GM21515 (cell line): ENCODE results near the gene FAT1.

Experiments used
- ATAC-seq: cut with Tn5 transposase; IDR thresholded peaks from one replicate; pipeline ENCODE4 v1.9.1; 2021; ENCODE audit not compliant: unreplicated experiment

FAT1 gene

DNA sequence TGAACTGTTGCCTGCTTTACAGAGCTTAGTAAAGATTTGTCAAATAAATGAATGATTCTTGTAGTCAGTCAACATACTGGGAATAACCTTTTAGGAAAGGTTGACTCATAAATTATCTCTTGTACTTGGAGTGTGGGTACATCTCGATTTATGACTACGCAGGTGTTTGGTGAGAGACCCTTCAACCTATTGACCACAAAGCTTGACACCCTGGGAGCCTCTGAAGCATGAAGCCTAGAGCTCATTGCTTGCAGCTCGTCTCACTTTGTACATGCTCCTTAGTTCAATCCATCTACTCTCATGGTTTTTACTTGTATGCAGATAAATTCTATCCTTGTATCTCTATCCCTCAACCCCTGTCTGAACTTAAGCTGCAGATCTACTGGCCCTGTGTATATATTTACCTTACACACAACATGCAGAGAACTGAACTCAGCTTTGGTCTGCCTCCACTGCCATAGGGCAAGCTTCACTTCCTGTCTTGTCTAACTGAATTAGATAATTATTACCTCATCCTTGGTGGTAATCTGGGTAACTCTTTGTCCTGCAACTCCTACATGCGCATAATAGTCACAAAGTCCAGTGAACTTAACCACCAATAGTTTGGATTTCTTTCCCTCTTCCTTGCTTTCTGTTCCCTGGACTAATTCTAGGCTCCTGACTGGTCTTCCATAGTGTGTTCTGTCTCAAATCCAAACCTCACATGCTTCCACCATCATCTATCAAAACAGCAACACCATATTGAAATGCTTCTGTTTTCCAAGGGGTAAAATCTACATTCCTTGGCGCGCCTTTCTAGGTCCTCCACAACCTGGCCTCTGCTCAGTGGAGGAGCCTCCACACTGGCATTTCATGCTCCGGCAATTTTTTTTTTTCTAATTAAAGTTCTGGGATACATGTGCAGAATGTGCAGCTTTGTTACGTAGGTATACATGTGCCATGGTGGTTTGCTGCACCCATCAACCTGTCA, 32.2 kb upstream of the FAT1 start:
- no peak for ATAC-seq

DNA sequence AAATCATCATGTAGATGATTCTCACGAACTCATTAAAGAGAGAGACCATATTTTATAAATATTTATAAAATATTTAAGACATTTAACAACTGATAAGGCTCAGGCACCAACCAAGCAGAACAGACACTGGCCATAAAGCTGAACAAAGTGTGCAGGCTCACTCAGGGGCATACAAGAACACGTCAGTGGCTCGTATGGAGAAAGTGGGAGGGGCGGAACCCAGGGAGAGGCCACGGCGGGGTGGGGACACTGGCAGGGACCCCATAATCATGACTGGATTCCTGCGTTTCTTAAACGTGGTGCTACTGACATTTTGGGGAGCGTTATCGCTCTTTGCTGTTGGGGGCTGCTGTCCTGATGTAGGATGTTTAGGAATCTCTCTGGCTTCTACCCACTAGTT, 31.3 kb upstream of the FAT1 start:
- ATAC-seq: no peak

GRCh38 chr4:186752325-186752724, 28.7 kb upstream of the FAT1 start:
- ATAC-seq: no peak

DNA sequence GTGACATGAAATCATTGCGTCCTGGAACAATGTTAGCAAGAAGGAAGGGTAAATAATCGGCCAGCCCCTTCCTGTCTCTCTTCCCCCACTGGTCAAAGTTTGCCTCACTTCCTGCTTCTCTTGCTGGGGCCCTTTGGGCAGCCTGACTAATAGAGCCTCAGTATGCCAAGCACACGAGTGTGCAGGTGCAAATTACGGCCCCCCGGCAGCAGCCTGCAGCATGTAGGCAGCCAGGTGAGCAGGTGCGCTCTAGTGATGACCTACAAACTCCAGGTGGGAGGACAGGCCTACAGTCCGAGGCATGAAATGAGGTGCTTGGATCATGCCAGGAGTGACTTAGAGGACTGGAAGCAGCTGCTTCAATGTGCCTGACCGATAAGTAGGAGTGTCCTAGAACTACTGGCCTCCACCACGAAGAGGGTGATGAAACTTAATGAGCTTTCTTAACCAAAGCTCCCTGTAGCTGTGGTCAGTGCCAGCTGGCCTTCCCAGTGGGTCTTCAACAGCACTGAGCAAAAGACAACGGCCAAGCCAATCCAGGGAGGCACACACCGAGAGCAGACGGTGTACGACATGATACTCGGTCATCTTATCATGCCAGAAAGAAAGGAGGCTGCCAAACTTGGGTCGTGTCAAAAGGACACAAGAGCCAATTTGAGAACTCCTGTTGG, 26.1 kb upstream of the FAT1 start:
- no peak for ATAC-seq

GRCh38 chr4:186746581-186746980, 22.9 kb upstream of the FAT1 start:
- no peak for ATAC-seq

- ATAC-seq: no peak
These were observed 19.6 kb upstream of the FAT1 start for GRCh38 chr4:186743261-186743660.

DNA sequence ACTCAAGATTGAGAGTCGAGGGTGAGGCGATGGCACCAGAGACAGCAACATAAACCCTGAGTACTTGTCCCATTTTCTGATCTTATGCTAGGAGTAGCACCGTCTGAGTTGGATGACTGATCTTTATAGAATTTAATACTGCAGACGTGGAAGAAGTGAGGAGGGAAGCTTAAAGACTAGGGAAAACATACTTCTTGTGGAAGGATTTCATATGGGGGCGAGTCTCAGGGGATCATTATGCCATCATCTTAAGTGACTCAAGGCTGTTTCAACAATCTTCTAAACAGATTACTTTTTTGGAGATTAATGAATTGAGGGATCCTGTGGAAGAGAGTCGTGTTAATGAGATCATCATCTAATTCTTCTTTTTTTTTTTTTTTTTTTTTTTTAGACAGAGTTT, 17.2 kb upstream of the FAT1 start:
- no peak for ATAC-seq

DNA sequence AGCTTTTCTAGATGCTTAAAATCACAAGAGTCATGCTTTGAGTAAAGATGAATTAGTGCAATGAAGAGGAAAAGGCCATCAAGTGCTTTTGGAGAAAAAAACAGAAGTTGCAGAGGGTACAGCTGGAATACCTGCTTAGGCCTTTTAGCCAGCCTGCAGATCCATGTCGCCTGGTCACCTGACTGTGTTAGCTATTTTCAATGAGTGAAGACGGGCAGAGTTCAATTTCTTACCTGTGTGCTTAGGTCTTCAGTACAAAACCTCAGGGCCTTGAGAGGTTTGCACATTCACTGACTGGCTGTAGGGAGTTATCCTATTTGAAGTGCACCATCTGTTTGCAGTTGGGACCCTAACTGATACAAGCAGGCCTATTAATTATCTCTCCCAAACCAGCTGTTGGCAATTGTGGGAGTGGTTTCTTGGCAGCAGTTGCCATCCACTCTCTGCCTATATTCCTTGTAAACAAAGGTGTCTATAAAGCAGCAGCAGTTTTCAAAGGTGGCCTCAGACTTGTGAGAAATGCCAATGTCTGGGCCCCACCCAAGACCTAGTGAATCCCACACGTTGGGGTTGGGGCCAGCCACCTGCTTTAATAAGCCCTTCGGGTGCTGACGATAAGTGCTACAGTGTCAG, 16.3 kb upstream of the FAT1 start:
- no peak for ATAC-seq

DNA sequence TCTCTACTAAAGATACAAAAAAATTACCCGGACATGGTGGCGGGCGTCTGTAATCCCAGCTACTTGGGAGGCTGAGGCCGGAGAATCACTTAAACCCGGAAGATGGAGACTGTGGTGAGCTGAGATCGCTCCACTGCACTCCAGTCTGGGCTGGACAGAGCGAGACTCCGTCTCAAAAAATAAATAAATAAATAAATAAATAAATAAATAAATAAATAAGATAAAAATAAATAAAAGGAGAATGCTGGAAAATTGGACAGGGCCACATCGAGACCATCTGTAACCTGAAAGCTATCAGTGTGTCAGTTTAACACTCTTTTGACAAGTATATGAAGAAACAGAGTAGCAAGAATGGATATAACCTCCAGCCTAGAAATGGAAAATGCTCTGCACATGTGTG, 15.7 kb upstream of the FAT1 start:
- ATAC-seq: no peak

DNA sequence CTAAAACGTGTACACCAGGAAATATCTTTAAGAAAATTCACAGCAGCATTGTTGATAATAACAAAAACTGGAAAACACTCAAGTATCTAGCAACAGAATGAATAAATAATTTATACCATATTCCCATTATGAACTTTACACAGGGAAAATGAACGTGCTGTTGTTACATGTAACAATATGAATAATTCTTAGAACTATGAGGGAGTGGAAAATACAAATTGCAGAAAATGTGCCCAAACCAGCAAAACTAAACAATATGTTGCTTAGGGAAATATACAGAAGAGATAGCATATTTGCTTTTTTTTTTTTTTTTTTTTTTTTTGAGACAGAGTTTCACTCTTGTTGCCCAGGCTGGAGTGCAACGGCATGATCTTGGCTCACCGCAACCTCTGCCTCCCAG, 14.8 kb upstream of the FAT1 start:
- no peak for ATAC-seq

DNA sequence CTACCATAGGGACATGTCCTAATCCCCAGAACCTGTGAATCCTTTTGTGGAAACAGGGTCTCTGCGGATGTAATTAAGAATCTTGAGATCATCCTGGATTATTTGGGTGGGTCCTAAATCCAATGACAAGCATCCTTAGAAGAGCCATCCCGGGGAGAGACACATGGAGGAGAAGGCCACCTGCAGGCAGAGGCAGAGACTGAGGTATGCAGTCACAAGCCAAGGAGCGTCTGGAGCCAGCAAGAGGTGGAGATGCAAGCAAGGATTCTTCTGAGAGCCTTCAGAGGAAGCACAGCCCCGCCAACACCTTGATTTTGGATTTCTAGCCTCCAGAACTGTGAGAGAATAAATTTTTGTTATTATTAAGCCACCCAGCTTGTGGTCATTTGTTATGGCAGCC, 13.8 kb upstream of the FAT1 start:
- ATAC-seq: no peak

DNA sequence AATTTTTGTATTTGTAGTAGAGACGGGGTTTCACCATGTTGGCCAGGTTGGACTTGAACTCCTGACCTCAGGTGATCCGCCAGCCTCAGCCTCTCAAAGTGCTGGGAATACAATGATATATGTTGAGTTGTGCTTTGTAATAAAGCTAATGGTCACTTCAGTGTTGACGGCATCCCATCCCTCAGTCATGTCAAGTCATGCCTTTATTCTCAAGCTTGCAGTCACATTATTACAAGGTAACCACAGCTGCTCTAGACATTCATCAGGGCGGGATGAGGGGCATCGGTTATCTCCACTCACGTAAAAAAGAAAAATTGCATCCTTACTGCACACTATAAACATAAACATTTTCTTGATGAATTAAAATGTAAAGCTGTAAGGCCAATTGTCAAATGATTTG, 12.8 kb upstream of the FAT1 start:
- no peak for ATAC-seq

- no peak for ATAC-seq
These were observed 10.6 kb upstream of the FAT1 start for GRCh38 chr4:186734251-186734650.

- ATAC-seq: no peak
These were observed 10.1 kb upstream of the FAT1 start for GRCh38 chr4:186733778-186734177.

GRCh38 chr4:186730621-186731020, 7.0 kb upstream of the FAT1 start:
- no peak for ATAC-seq

- ATAC-seq: no peak
These were observed 6.2 kb upstream of the FAT1 start for GRCh38 chr4:186729856-186730255.

DNA sequence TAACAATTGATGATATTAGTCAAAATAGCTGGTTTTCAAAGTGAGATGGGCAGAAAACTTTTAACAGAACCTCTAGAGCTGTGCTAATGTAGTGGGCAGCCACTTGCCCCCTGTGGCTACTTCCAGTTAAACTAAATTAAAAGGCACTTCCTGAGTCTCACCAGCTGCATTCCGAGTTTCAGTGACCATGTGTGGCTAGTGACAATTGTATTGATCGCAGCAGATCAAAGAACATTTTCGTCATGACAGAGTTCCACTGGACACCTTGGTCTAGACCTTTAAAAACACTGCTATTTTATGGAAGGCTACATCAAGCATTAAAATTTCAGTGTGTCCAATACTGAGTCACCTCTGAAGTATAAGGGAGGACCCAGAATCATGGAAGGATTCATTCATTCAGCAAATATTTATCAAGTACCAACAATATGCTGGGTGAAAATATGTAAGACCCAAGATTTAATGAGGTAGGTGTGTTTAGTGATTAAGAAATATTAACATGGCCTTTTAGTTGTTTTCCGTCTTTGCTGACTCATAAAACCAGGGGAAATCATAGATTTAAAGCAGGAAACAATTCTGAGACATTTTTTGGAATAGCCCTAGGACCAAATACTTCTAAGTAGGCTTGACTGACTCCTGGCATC, 5.1 kb upstream of the FAT1 start:
- no peak for ATAC-seq

DNA sequence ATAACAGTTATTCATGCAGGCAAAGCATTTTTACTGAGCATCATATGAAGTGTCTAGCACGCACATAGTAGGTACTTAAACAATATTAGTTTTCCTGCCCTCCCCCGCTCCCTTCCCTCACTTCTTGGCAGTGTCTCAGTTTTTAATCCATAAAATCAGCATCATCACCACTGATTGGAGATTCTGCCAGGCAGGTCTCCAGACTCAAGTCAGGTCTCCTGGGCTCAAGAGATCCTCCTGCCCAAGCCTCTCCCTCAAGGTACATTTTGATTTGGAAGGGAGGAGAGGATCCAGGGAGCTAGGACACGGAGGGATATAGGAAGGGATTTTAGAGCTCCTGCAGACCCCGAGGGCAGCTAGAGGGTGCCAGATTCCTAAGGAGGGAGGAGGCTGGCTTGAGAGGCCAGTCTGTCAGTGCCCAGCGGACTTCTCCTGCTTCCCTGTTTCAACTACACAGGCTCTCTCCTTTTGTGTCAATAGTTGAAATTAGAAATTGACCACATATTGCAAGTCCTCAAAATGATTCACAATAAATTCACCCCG, 4.4 kb upstream of the FAT1 start:
- no peak for ATAC-seq

- ATAC-seq: no peak
These were observed 3.7 kb upstream of the FAT1 start for GRCh38 chr4:186727169-186727976.

DNA sequence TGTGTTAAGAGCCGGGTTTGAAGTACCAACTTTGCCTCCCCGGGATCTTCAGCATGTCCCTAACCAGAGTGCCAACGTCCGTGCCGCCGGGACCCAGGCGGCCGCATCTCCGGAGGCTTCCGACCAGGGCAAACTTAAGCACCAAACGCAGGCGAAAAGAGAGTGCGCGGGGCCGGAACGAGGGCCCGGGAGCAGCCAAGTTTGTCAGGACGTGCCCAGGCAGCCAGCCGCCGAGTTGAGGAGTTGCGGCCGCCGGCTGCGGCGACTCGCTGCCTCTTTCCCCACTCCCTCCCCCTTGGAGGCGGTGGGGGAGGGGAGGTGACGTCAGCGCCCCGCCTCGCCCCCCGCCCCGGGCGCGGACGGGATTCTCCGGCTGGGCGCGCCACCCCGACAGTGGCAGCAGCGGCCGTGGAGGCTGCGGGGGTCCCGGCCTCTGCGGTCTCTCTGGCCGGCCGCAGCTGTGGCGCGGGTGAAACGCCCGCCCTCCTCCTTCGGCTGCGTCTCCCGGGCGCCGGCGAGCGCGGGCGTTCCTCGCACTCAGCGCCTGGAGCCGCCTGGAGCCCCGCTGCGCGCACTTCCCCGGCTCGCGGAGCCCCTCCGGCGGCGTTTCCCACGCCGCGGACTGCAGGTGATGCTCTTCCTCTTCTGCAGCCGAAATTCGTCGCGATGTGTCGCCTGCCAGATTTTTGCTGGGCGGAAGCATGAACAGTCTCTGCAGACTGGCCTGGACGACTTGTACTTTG, 2.9 kb upstream of the FAT1 start:
- ATAC-seq: no peak
